ENCODE data around the gene CYTIP. TPM values are rescaled to one million over a fixed set of nuclear protein-coding genes. Genes with fewer than 3 reads are reported as not detected.
A peak's percentile ranks its signal among the peaks of the same experiment; 100 is the strongest.

The CYTIP gene
- total and polyA plus RNA-seq, 7 donors: 2.5 to 36.4 (median 4.3) TPM

DNA sequence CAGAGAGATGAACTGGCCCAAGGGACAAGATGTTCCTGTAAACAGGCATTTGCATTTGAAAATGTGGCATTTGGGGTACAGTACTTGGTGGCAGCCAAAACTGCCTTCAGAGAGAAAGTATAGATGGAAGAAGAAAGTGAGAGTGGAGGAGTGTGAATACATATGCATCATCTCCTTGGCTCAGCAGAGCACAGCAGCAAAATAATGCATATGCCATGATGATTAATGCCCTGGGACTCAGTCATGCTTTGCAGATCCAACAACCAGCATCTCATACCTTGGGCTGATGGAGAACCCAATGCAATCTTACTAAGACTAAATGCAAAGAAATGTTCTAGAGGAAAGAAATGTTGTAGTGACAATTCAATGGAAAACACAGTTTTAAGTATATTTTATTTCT lies 29.7 kb upstream of the CYTIP start:
- no peak overlapping the region for H3K4me3 ChIP-seq
- H3K4me1 ChIP-seq: no peaks in the 10 kb centered on the region
- H3K9me3 ChIP-seq: no peaks in the 10 kb centered on the region
- H3K36me3 ChIP-seq: no peaks in the 10 kb centered on the region
- no peak for DNase-seq
- TF ChIP-seq POLR2AphosphoS5 (IDR thresholded peaks at IDR 0.05) (no peak), EP300 (IDR thresholded peaks at IDR 0.05) (no peak), POLR2A (IDR thresholded peaks at IDR 0.05) (no peak)
- TF ChIP-seq, protein P1, sequence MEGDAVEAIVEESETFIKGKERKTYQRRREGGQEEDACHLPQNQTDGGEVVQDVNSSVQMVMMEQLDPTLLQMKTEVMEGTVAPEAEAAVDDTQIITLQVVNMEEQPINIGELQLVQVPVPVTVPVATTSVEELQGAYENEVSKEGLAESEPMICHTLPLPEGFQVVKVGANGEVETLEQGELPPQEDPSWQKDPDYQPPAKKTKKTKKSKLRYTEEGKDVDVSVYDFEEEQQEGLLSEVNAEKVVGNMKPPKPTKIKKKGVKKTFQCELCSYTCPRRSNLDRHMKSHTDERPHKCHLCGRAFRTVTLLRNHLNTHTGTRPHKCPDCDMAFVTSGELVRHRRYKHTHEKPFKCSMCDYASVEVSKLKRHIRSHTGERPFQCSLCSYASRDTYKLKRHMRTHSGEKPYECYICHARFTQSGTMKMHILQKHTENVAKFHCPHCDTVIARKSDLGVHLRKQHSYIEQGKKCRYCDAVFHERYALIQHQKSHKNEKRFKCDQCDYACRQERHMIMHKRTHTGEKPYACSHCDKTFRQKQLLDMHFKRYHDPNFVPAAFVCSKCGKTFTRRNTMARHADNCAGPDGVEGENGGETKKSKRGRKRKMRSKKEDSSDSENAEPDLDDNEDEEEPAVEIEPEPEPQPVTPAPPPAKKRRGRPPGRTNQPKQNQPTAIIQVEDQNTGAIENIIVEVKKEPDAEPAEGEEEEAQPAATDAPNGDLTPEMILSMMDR (IDR thresholded peaks at IDR 0.05): no peak
- no peak overlapping the region for H3K27ac ChIP-seq
- intact Hi-C loops (cut with DNase I): no loop called here
- H3K27me3 ChIP-seq: no peaks in the 10 kb centered on the region

DNA sequence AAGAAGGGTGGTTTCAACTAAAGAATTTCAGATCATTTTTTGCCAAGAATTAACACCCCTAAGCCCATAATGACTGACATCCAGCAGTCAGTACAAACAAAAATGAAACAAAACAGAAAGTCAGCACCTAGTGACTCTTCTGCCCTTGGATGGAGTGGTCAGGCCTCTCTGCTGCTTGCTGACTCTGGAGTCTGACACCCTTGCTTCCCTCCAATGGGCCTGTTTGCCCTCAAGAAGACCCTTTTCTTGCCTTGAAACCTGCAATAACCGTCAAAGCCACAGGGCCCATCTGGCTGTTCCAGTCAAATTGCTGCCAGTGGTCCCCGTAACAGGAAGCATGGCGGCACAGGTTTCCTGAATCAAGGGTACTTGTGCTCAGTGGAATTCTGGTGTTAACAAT lies 27.2 kb upstream of the CYTIP start:
- TF ChIP-seq POLR2AphosphoS5 (IDR thresholded peaks at IDR 0.05) (no peak), EP300 (IDR thresholded peaks at IDR 0.05) (no peak), POLR2A (IDR thresholded peaks at IDR 0.05) (no peak)
- TF ChIP-seq, protein P1 (IDR thresholded peaks at IDR 0.05): no peak
- no peak for DNase-seq
- Histone ChIP-seq H3K36me3 (no peaks in the 10 kb centered on the region), H3K4me1 (no peaks in the 10 kb centered on the region), H3K27ac (no peak overlapping the region), H3K9me3 (no peaks in the 10 kb centered on the region), H3K27me3 (no peaks in the 10 kb centered on the region), H3K4me3 (no peak overlapping the region)
- intact Hi-C loops (cut with DNase I): no loop called here
- 72 to 92% methylated on average over 3 of the region's 3 CpGs for WGBS, 2 donors

DNA sequence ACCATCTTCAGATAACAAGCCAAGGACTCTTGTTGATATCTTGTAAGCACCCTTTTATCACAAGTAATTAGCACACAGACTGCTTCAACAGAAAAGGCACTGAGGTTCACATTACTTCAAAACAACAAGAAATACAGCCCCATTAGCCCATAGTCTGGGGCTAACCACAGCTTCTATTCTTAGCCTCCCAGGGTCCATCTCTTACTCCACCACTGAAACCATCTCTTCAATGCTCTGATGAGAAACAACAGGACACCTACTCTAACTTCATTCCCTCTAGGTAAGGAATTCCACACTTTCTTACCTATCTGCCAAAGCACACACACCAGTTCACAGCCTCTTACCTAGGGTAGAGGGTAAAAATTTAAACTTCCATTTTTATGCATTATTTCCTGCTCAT lies 26.4 kb upstream of the CYTIP start:
- DNase-seq: no peak

DNA sequence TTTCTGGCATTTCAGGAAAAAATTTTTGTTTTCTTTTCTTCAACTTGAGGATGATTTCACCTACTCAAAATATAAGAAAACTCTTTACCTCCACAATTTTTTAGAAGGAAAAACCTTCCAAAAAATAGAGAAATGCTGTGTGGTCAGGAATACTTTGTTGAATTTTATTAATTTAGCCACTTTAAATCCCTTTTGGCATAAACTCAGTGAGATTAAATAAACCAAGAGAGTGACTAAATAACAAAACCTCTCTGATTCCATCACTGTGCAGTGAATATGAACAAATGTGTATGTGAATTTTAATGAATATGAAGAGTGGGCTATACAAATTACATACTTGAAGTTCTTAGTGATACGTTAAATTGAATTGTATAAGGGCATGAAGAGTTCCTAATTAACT lies 25.8 kb upstream of the CYTIP start:
- no peaks in the 10 kb centered on the region for H3K4me1 ChIP-seq
- no peak overlapping the region for H3K4me3 ChIP-seq
- DNase-seq: no peak
- no peaks in the 10 kb centered on the region for H3K9me3 ChIP-seq
- intact Hi-C loops (cut with DNase I): no loop called here
- H3K27me3 ChIP-seq: no peaks in the 10 kb centered on the region
- 65 to 80% methylated on average over 1 of the region's 1 CpG for WGBS, 2 donors
- peak overlapping the region in 1 of 4 donors; percentile 16 for H3K27ac ChIP-seq
- no peaks in the 10 kb centered on the region for H3K36me3 ChIP-seq
- TF ChIP-seq POLR2AphosphoS5 (IDR thresholded peaks at IDR 0.05): no peak
- TF ChIP-seq, protein P1 (IDR thresholded peaks at IDR 0.05): no peak
- no peak for TF ChIP-seq POLR2A (IDR thresholded peaks at IDR 0.05)
- no peak for TF ChIP-seq EP300 (IDR thresholded peaks at IDR 0.05)

More for the DNA sequence above, 26.4 kb upstream of the CYTIP start:
- Histone ChIP-seq H3K9me3 (no peaks in the 10 kb centered on the region), H3K4me3 (no peak overlapping the region), H3K4me1 (no peaks in the 10 kb centered on the region), H3K27ac (no peak overlapping the region), H3K36me3 (no peaks in the 10 kb centered on the region), H3K27me3 (no peaks in the 10 kb centered on the region)
- intact Hi-C loops (cut with DNase I): no loop called here
- TF ChIP-seq POLR2AphosphoS5 (IDR thresholded peaks at IDR 0.05): no peak

DNA sequence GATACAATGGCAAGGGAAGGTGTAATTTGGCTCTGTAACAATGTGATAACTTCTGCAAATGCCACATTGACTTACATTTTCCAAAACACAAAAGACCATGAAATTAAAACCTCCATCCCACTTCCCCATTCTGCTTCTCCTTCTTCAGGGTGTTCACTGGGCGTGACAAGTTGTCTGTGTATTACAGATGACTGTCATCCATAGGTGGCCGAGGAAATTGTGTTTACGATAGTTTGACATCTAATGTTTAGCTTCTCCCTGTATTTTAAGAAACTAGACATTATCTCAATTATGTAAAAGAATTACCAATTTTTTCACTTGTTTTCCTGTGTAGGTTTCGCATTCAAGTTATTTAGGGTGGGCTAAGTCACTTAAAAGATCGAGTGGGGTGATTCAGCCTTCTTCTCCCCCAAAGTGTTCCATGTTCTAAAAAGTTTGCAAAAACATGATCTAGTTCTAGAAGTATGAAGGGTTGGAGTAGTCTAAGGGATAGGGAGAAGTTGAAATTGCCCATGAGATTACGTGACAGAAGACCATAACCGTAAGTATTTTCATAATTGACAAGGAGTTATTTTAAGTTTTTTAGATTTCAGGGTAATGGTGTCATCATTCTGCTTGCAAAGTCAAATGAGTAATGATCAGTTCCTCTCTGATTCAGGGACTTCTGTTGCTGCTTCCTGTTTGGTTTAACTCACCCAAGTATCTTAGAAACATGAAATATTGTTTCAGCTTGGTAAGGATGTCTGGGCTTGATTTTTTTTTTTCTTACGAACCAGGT lies 25.2 kb upstream of the CYTIP start:
- WGBS, 2 donors: 46 to 75% methylated on average over 8 of the region's 8 CpGs

More for the DNA sequence above, 25.2 kb upstream of the CYTIP start:
- intact Hi-C loops (cut with DNase I): no loop called here
- Histone ChIP-seq H3K4me1 (no peaks in the 10 kb centered on the region), H3K9me3 (no peaks in the 10 kb centered on the region), H3K4me3 (no peak overlapping the region), H3K27me3 (no peaks in the 10 kb centered on the region), H3K36me3 (no peaks in the 10 kb centered on the region), H3K27ac (peak overlapping the region in 1 of 4 donors; percentile 16)
- DNase-seq: no peak
- TF ChIP-seq POLR2AphosphoS5 (IDR thresholded peaks at IDR 0.05) (no peak), EP300 (IDR thresholded peaks at IDR 0.05) (no peak), POLR2A (IDR thresholded peaks at IDR 0.05) (no peak)
- TF ChIP-seq, protein P1 (IDR thresholded peaks at IDR 0.05): no peak

Measured in sigmoid colon (tissue), 7 donors.